ENCODE results near the gene TBC1D1.

Gene TBC1D1

DNA sequence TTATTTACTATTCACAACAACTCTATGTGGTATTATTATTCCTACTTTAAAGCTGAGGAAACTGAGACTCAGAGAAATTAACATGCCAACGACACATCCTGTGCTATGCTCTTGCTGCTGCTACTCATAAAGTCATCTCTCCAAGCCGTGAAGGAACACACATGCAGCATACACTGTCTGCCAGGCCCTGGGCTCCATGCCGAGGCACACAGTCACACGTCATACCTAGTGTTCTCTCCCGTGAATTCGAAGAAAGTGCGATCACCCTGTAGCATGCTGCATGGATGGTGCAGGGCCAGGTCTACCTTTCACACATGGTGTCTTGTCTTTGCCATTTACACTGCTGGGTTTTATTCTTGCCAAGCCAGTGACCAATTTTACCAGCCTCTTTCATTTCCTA lies 34.1 kb downstream of the TBC1D1 start:
- no peak for DNase-seq (ENCODE audit: low spot score)
- Mint-ChIP-seq H3K36me3 (ENCODE audit: low read depth) (peaks cover 8% of the 10 kb centered on the region), H3K4me3 (no peak overlapping the region), H3K27me3 (ENCODE audit: low read depth) (peaks cover 2% of the 10 kb centered on the region), H3K27ac (no peak overlapping the region), H3K9me3 (no peaks in the 10 kb centered on the region), H3K4me1 (ENCODE audit: low read depth) (peaks cover 24% of the 10 kb centered on the region)

- H3K4me1 Mint-ChIP-seq (ENCODE audit: low read depth), result peaks cover 29% of the 10 kb centered on the region
- H3K27ac Mint-ChIP-seq, result no peak overlapping the region
- peaks cover 2% of the 10 kb centered on the region for H3K27me3 Mint-ChIP-seq (ENCODE audit: low read depth)
- H3K36me3 Mint-ChIP-seq (ENCODE audit: low read depth), result peaks cover 16% of the 10 kb centered on the region
- DNase-seq (ENCODE audit: low spot score), result no peak
- no peak overlapping the region for H3K4me3 Mint-ChIP-seq
- no peaks in the 10 kb centered on the region for H3K9me3 Mint-ChIP-seq
Measured at GRCh38 chr4:37927434-37927833, 36.5 kb downstream of the TBC1D1 start.

DNA sequence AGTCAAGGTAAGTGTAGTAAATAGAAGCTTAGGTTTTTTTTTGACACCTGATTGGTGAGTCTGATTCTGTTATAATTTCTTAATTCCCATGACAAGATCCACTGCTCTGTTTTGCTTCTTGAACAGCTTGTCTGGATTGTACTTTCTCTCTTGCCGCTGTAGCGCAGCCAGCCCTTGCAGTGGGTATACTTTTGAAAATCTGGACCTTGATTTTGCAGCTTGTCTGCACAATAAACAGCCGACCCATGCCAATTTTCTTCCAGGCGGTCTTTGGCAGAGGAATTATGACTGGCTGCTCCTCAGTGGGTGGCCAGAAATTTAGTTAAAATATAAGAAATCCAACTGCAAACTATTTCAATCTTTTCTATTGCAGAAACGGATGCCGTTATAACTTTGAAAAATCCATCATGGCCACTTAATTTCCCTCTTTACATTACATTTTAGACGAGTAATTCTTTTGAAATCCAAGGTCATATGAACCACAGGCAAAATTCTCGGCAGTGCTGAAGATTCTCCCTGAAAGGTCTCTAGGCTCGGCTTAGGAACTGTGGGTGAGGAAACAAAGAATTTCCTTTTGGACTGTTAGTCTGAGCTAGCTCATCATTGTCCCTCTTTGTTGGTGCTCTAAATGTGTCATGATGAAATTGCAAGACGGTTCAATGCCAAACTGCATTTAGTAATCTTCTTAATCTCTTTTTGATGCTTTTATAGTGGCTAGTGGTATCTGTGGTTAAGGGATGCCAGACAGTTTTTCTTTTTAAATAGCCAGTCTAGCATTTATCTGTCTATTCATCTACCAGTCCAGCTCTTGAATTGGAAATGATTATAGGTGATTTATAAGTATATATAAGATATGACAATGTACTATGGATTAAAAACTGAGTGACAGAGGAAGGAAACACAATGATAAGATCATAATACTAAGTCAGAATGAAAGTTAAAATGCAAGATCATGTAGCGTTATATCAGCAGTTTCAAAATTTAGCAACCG lies 37.8 kb downstream of the TBC1D1 start:
- no peak for DNase-seq (ENCODE audit: low spot score)
- H3K27me3 Mint-ChIP-seq (ENCODE audit: low read depth), result peaks cover 2% of the 10 kb centered on the region
- peaks cover 29% of the 10 kb centered on the region for H3K4me1 Mint-ChIP-seq (ENCODE audit: low read depth)
- H3K27ac Mint-ChIP-seq, result peak overlapping the region; percentile 26
- H3K4me3 Mint-ChIP-seq, result peak overlapping the region; percentile 62
- peaks cover 21% of the 10 kb centered on the region for H3K36me3 Mint-ChIP-seq (ENCODE audit: low read depth)
- H3K9me3 Mint-ChIP-seq, result peaks cover 3% of the 10 kb centered on the region

DNA sequence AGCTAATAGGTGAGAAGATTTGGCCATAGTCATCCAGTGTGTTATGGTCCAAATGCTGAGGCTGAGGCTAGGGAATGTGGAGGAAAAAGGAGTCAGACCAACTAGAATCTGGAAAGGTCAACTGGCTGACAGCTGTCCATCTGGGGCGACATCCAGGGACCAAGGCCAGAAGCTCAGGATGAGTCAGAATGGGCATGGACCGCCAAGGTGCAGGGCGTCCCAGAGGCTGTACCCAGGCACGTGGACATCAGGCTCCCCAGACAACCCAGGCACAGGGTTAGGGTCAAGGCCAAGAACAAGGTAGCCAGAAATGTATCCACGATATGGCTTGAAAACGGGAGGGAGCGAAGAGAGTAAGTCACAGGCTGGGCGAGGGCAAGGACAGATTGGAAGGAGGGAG lies 43.2 kb downstream of the TBC1D1 start:
- no peak overlapping the region for H3K4me3 Mint-ChIP-seq
- H3K9me3 Mint-ChIP-seq, result peaks cover 9% of the 10 kb centered on the region
- peaks cover 14% of the 10 kb centered on the region for H3K4me1 Mint-ChIP-seq (ENCODE audit: low read depth)
- H3K27me3 Mint-ChIP-seq (ENCODE audit: low read depth), result no peaks in the 10 kb centered on the region
- H3K36me3 Mint-ChIP-seq (ENCODE audit: low read depth), result peaks cover 27% of the 10 kb centered on the region
- no peak overlapping the region for H3K27ac Mint-ChIP-seq
- no peak for DNase-seq (ENCODE audit: low spot score)

GRCh38 chr4:37934609-37935008 lies 43.7 kb downstream of the TBC1D1 start:
- no peaks in the 10 kb centered on the region for H3K27me3 Mint-ChIP-seq (ENCODE audit: low read depth)
- no peak overlapping the region for H3K27ac Mint-ChIP-seq
- no peak for DNase-seq (ENCODE audit: low spot score)
- H3K4me1 Mint-ChIP-seq (ENCODE audit: low read depth), result peaks cover 10% of the 10 kb centered on the region
- H3K36me3 Mint-ChIP-seq (ENCODE audit: low read depth), result peaks cover 28% of the 10 kb centered on the region
- H3K4me3 Mint-ChIP-seq, result no peak overlapping the region
- H3K9me3 Mint-ChIP-seq, result peaks cover 9% of the 10 kb centered on the region

GRCh38 chr4:37935026-37935425 lies 44.1 kb downstream of the TBC1D1 start:
- DNase-seq (ENCODE audit: low spot score), result no peak
- H3K27ac Mint-ChIP-seq, result no peak overlapping the region
- no peak overlapping the region for H3K4me3 Mint-ChIP-seq
- H3K4me1 Mint-ChIP-seq (ENCODE audit: low read depth), result peaks cover 6% of the 10 kb centered on the region
- peaks cover 9% of the 10 kb centered on the region for H3K9me3 Mint-ChIP-seq
- H3K36me3 Mint-ChIP-seq (ENCODE audit: low read depth), result peaks cover 25% of the 10 kb centered on the region
- H3K27me3 Mint-ChIP-seq (ENCODE audit: low read depth), result no peaks in the 10 kb centered on the region

- no peak overlapping the region for H3K4me3 Mint-ChIP-seq
- no peak overlapping the region for H3K27ac Mint-ChIP-seq
- H3K9me3 Mint-ChIP-seq, result peaks cover 13% of the 10 kb centered on the region
- H3K4me1 Mint-ChIP-seq (ENCODE audit: low read depth), result peaks cover 2% of the 10 kb centered on the region
- peaks cover 22% of the 10 kb centered on the region for H3K36me3 Mint-ChIP-seq (ENCODE audit: low read depth)
- peaks cover 4% of the 10 kb centered on the region for H3K27me3 Mint-ChIP-seq (ENCODE audit: low read depth)
- no peak for DNase-seq (ENCODE audit: low spot score)
Measured at GRCh38 chr4:37936889-37937498, 46.1 kb downstream of the TBC1D1 start.

DNA sequence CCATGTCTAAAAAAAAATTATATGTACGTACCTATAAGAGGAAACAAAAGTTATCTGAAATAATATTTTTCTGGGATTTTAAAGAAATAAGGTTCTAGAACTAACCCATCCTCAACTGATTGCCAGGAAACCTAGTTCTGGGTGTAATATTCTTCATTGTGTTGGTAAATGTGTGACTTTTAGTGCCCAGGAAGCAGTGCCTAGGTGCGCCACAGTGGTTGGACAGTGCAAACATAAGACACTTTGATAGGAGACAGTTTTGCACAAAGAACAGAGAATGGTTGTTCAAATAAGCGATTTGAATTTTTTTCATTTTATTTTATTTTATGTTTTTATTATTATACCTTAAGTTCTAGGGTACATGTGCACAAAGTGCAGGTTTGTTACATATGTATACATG lies 47.3 kb downstream of the TBC1D1 start:
- DNase-seq (ENCODE audit: low spot score), result no peak
- H3K9me3 Mint-ChIP-seq, result peaks cover 13% of the 10 kb centered on the region
- peaks cover 2% of the 10 kb centered on the region for H3K4me1 Mint-ChIP-seq (ENCODE audit: low read depth)
- H3K36me3 Mint-ChIP-seq (ENCODE audit: low read depth), result peaks cover 21% of the 10 kb centered on the region
- H3K27ac Mint-ChIP-seq, result no peak overlapping the region
- no peak overlapping the region for H3K4me3 Mint-ChIP-seq
- H3K27me3 Mint-ChIP-seq (ENCODE audit: low read depth), result peaks cover 4% of the 10 kb centered on the region

DNA sequence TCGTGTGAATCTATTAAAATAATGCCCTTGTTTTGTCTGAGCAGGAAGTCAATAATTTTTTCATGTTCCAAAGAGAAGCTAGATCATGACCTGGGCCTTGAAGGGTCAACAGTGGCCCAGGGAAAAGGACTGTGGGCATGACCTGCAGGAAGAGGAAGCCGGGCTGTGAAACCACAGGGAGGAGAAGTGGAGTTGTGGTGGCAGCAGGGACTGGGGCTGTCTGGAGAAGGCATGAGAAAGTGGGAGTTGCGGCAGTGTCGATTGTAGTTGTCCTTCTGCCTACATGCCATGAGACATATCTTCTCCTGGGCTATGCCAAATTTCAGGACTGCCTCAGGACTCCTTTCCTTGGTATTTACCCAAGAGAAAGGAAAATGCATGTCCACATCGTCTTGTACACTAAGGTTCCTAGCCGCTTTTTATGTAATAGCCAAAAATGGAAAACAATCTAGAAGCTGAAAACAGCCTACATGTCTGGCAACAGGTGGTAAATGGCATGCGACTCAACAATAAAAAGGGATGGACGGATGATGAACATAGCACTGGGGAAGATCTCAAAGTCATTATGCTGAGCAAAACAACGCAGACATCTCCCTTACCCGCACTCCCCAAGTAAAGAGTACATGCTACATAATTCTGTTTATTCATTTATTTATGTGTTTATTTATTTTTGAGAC lies 55.8 kb downstream of the TBC1D1 start:
- DNase-seq (ENCODE audit: low spot score), result no peak
- no peaks in the 10 kb centered on the region for H3K27me3 Mint-ChIP-seq (ENCODE audit: low read depth)
- no peak overlapping the region for H3K27ac Mint-ChIP-seq
- H3K36me3 Mint-ChIP-seq (ENCODE audit: low read depth), result peaks cover 7% of the 10 kb centered on the region
- peaks cover 10% of the 10 kb centered on the region for H3K4me1 Mint-ChIP-seq (ENCODE audit: low read depth)
- no peaks in the 10 kb centered on the region for H3K9me3 Mint-ChIP-seq
- H3K4me3 Mint-ChIP-seq, result no peak overlapping the region

DNA sequence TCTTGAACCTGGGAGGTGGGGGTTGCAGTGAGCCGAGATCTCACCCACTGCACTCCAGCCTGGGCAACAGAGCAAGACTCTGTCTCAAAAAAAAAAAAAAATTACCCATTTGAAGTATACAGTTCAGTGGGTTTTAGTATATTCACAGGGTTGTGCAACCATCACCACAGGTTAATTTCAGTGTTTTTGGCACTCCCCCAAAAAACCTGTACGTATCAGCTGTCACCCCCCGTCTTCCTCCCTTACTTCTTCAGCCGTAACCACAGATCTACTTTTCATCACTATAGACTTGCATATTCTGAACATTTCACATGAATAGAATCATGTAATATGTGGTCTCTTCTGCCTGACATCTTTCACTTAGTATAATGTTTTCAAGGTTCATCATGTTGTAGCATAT lies 57.7 kb downstream of the TBC1D1 start:
- Mint-ChIP-seq H3K9me3 (no peaks in the 10 kb centered on the region), H3K4me1 (ENCODE audit: low read depth) (peaks cover 12% of the 10 kb centered on the region), H3K36me3 (ENCODE audit: low read depth) (peaks cover 14% of the 10 kb centered on the region), H3K27ac (no peak overlapping the region), H3K27me3 (ENCODE audit: low read depth) (no peaks in the 10 kb centered on the region), H3K4me3 (no peak overlapping the region)
- no peak for DNase-seq (ENCODE audit: low spot score)

GRCh38 chr4:37949636-37950426 lies 58.9 kb downstream of the TBC1D1 start:
- peaks cover 16% of the 10 kb centered on the region for H3K36me3 Mint-ChIP-seq (ENCODE audit: low read depth)
- H3K27me3 Mint-ChIP-seq (ENCODE audit: low read depth), result no peaks in the 10 kb centered on the region
- no peaks in the 10 kb centered on the region for H3K9me3 Mint-ChIP-seq
- H3K27ac Mint-ChIP-seq, result no peak overlapping the region
- no peak for DNase-seq (ENCODE audit: low spot score)
- no peak overlapping the region for H3K4me3 Mint-ChIP-seq
- peaks cover 17% of the 10 kb centered on the region for H3K4me1 Mint-ChIP-seq (ENCODE audit: low read depth)

DNA sequence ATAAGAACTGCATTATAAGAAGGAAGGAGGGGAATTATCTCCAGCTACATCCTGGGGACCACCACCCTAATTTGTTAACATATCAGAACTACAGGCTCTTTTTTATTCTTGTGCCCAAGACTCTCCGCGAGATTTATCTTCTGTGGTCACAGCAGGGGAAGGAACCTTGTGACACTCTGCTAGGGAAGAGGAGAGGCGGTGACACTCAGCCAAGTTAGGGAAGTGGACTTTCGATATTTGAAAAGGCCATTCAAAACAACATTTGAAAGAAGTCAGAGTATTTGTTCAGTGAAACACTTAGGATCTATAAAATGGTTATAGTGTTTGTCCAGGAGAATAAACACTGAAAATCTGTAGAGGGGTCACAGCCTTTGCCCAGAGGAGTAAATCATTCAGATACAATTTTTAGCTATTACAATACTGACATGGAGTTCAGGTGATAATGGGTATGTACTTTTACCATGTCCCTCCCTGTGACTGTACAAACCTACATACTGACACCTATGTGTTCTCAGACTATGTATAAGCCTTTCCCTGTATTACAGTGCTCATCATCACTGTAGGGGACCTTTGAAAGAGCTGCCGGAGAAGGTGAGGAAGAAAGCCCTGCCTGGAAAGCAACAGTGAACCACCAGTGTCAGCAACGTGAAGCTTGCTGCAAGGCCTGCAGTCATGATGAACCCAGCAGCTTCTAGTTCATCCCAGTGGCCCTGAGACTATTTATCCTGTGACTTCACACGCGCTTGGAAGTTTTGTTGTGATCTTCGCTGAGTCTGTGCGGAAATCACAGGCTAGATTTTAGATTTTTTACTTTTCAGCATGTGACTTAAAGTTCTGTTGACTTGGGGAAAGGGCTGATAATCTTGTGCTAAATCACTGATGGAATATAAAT lies 60.8 kb downstream of the TBC1D1 start:
- H3K27ac Mint-ChIP-seq, result no peak overlapping the region
- H3K27me3 Mint-ChIP-seq (ENCODE audit: low read depth), result no peaks in the 10 kb centered on the region
- DNase-seq (ENCODE audit: low spot score), result no peak
- no peak overlapping the region for H3K4me3 Mint-ChIP-seq
- no peaks in the 10 kb centered on the region for H3K9me3 Mint-ChIP-seq
- peaks cover 12% of the 10 kb centered on the region for H3K4me1 Mint-ChIP-seq (ENCODE audit: low read depth)
- peaks cover 13% of the 10 kb centered on the region for H3K36me3 Mint-ChIP-seq (ENCODE audit: low read depth)

DNA sequence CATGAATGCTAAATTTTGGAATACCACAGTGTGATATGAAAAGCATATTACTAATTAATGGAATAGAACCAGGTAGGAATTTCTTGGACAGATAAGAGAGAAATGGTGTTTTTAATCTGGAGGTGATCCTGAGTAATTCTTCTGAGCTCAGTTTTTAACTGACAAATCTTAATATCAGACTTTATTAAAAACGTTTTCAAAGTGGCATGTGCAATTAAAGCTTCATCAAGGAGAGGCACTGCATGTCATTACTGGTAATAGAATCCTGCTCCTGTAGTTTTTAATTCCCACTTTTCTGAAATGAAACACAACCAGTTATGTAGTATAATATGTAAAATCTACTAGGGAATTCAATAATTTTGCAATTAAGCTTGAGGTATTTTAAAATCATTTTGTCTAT lies 62.3 kb downstream of the TBC1D1 start:
- Mint-ChIP-seq H3K36me3 (ENCODE audit: low read depth) (peaks cover 13% of the 10 kb centered on the region), H3K4me1 (ENCODE audit: low read depth) (peaks cover 12% of the 10 kb centered on the region), H3K9me3 (no peaks in the 10 kb centered on the region), H3K27ac (no peak overlapping the region), H3K27me3 (ENCODE audit: low read depth) (no peaks in the 10 kb centered on the region), H3K4me3 (no peak overlapping the region)
- no peak for DNase-seq (ENCODE audit: low spot score)

Data from T-helper 2 cell treated with Interferon-gamma antibody and Interleukin-4, amounts not matched to agents 5 μg/mL and 100 μg/mL, for 36 hours (primary cell).